WTC11 (cell line): ENCODE data around the gene KIF5C. TPM values are rescaled to one million over a fixed set of nuclear protein-coding genes. Genes with fewer than 3 reads are reported as not detected.

ENCODE experiments used
- ATAC-seq: fragments of 200-7000 bp; cut with Tn5 transposase; 2 replicates; pipeline ENCODE4 v1.10.0; 2021; ENCODE audit warnings: mild to moderate bottlenecking, moderate library complexity
- CTCF ChIA-PET: fragments of 300-600 bp; sonication (Branson Sonifier 250); formaldehyde crosslinking; loops from one replicate; lab custom pipeline; 2021; ENCODE audit warnings: antibody characterized with exemption; lab: Charles Lee
- POLR2A ChIA-PET: fragments of 350-600 bp; sonication (Branson Sonifier 250); formaldehyde crosslinking; loops from one replicate; lab custom pipeline; 2021; ENCODE audit warnings: antibody characterized with exemption; lab: Charles Lee
- DNase-seq: peaks from one replicate; pipeline ENCODE4 v3.0.0; 2021; ENCODE audit warnings: low spot score
- H3K27ac Mint-ChIP-seq: 2 replicates; pipeline ENCODE4 v1.8.0; 2021; ENCODE audit warnings: mixed read lengths
- H3K27me3 Mint-ChIP-seq: 2 replicates; pipeline ENCODE4 v1.8.0; 2021; ENCODE audit warnings: low read depth, mild to moderate bottlenecking, moderate library complexity, mixed read lengths
- H3K36me3 Mint-ChIP-seq: 2 replicates; pipeline ENCODE4 v1.8.0; 2021; ENCODE audit warnings: mixed read lengths
- H3K4me1 Mint-ChIP-seq: 2 replicates; pipeline ENCODE4 v1.8.0; 2022; ENCODE audit warnings: mixed read lengths
- H3K4me3 Mint-ChIP-seq: 2 replicates; pipeline ENCODE4 v1.8.0; 2021; ENCODE audit warnings: mild to moderate bottlenecking, moderate library complexity, mixed read lengths
- H3K9me3 Mint-ChIP-seq: 2 replicates; pipeline ENCODE4 v1.8.0; 2021; ENCODE audit warnings: mixed read lengths
- E2F4 ChIP-seq: sonication (generic); formaldehyde crosslinking; IDR thresholded peaks from 2 replicates; pipeline ENCODE4 v1.8.1; 2022; ENCODE audit warnings: low read depth, mild to moderate bottlenecking, moderate library complexity, missing genetic modification reagents, borderline replicate concordance
- ELF4 ChIP-seq: sonication (generic); formaldehyde crosslinking; IDR thresholded peaks from 2 replicates; pipeline ENCODE4 v1.8.1; 2022; ENCODE audit warnings: low read depth, mild to moderate bottlenecking, moderate library complexity, missing genetic modification reagents
- ETV6 ChIP-seq: sonication (generic); formaldehyde crosslinking; IDR thresholded peaks from 2 replicates; pipeline ENCODE4 v1.8.1; 2022; ENCODE audit warnings: mild to moderate bottlenecking, missing genetic modification reagents
- GABPB1 ChIP-seq: sonication (generic); formaldehyde crosslinking; IDR thresholded peaks from 2 replicates; pipeline ENCODE4 v1.8.1; 2023; ENCODE audit warnings: mild to moderate bottlenecking, missing genetic modification reagents
- HMGA2 ChIP-seq: fragments of 250-450 bp; sonication (Bioruptor Pico); IDR thresholded peaks from 2 replicates; pipeline ENCODE4 v1.4.0; 2021; ENCODE audit warnings: mild to moderate bottlenecking, moderate library complexity
- HMGXB4 ChIP-seq: sonication (generic); formaldehyde crosslinking; IDR thresholded peaks from 2 replicates; pipeline ENCODE4 v1.8.1; 2023; ENCODE audit warnings: mild to moderate bottlenecking, moderate library complexity, missing genetic modification reagents
- KAT7 ChIP-seq: sonication (generic); formaldehyde crosslinking; IDR thresholded peaks from 2 replicates; pipeline ENCODE4 v1.8.1; 2023; ENCODE audit warnings: missing genetic modification reagents, mild to moderate bottlenecking, borderline replicate concordance
- MLX ChIP-seq: sonication (generic); formaldehyde crosslinking; IDR thresholded peaks from 2 replicates; pipeline ENCODE4 v1.8.1; 2023; ENCODE audit warnings: mild to moderate bottlenecking, missing genetic modification reagents, moderate library complexity
- NFATC4 ChIP-seq: fragments of 250-450 bp; sonication (Bioruptor Pico); IDR thresholded peaks from 2 replicates; pipeline ENCODE4 v1.9.0; 2021; ENCODE audit warnings: mild to moderate bottlenecking
- NFE2L1 ChIP-seq: sonication (generic); formaldehyde crosslinking; IDR thresholded peaks from 2 replicates; pipeline ENCODE4 v1.8.1; 2023; ENCODE audit warnings: missing genetic modification reagents
- NFYB ChIP-seq: sonication (generic); formaldehyde crosslinking; conservative IDR thresholded peaks from 2 replicates; pipeline ENCODE4 v1.8.0; 2022; ENCODE audit warnings: low read depth, missing genetic modification reagents
- OVOL2 ChIP-seq: fragments of 250-450 bp; sonication (Bioruptor Pico); IDR thresholded peaks from 2 replicates; pipeline ENCODE4 v1.9.0; 2021; ENCODE audit warnings: mild to moderate bottlenecking, borderline replicate concordance
- RELA ChIP-seq: sonication (generic); formaldehyde crosslinking; IDR thresholded peaks from 2 replicates; pipeline ENCODE4 v1.8.1; 2022; ENCODE audit warnings: missing genetic modification reagents, mild to moderate bottlenecking, borderline replicate concordance
- SMAD3 ChIP-seq: sonication (generic); formaldehyde crosslinking; IDR thresholded peaks from 2 replicates; pipeline ENCODE4 v1.8.0; 2022; ENCODE audit warnings: missing genetic modification reagents, mild to moderate bottlenecking, borderline replicate concordance
- TCF7 ChIP-seq: sonication (generic); formaldehyde crosslinking; IDR thresholded peaks from 2 replicates; pipeline ENCODE4 v1.8.0; 2022; ENCODE audit warnings: mild to moderate bottlenecking, low read depth, missing genetic modification reagents, moderate library complexity
- ZNF121 ChIP-seq: sonication (generic); formaldehyde crosslinking; IDR thresholded peaks from 2 replicates; pipeline ENCODE4 v1.8.0; 2023; ENCODE audit warnings: missing genetic modification reagents
- ZNF263 ChIP-seq: sonication (generic); formaldehyde crosslinking; IDR thresholded peaks from 2 replicates; pipeline ENCODE4 v1.8.1; 2022; ENCODE audit warnings: low read depth, mild to moderate bottlenecking, moderate library complexity, missing genetic modification reagents
- ZNF281 ChIP-seq: sonication (generic); formaldehyde crosslinking; IDR thresholded peaks from 2 replicates; pipeline ENCODE4 v1.8.0; 2023; ENCODE audit warnings: mild to moderate bottlenecking, missing genetic modification reagents
- ZNF317 ChIP-seq: sonication (generic); formaldehyde crosslinking; IDR thresholded peaks from 2 replicates; pipeline ENCODE4 v1.8.1; 2023; ENCODE audit warnings: low read depth, mild to moderate bottlenecking, moderate library complexity, missing genetic modification reagents, borderline replicate concordance
- ZNF423 ChIP-seq: fragments of 250-450 bp; sonication (Bioruptor Pico); IDR thresholded peaks from 2 replicates; pipeline ENCODE4 v2.1.2; 2022; ENCODE audit warnings: mild to moderate bottlenecking, moderate library complexity
- ZNF671 ChIP-seq: fragments of 250-450 bp; sonication (Bioruptor Pico); IDR thresholded peaks from 2 replicates; pipeline ENCODE4 v1.8.0; 2021; ENCODE audit warnings: mild to moderate bottlenecking
- ZSCAN18 ChIP-seq: fragments of 250-450 bp; sonication (Bioruptor Pico); IDR thresholded peaks from 2 replicates; pipeline ENCODE4 v2.1.2; 2022; ENCODE audit warnings: mild to moderate bottlenecking, moderate library complexity
- total RNA-seq: library from RNA; stranded (reverse); gene quantifications from 3 replicates; pipeline ENCODE4 v1.2.3, GENCODE V29; 2021

Gene KIF5C
- total RNA-seq, 1 experiment from 2014 or later: 73.5 TPM

GRCh38 chr2:148903294-148903693, 28.3 kb downstream of the KIF5C start (continued):
- no peak for TF ChIP-seq NFE2L1 (CRISPR knock-in tag)

- H3K4me3 Mint-ChIP-seq: no peak overlapping the region
- no peak for TF ChIP-seq E2F4 (CRISPR knock-in tag)
- no peak for TF ChIP-seq ZNF423 (CRISPR knock-in tag)
- no peak for TF ChIP-seq ZNF263 (CRISPR knock-in tag)
- TF ChIP-seq TCF7: no peak
- no peak for TF ChIP-seq KAT7
- no peak for TF ChIP-seq MLX (CRISPR knock-in tag)
- no peak for TF ChIP-seq SMAD3 (CRISPR knock-in tag)
- H3K27me3 Mint-ChIP-seq: no peaks in the 10 kb centered on the region
- peaks cover 12% of the 10 kb centered on the region for H3K9me3 Mint-ChIP-seq
- H3K27ac Mint-ChIP-seq: no peak overlapping the region; the same call in 1 of the 2 replicates
- ATAC-seq: no peak
- ChIA-PET POLR2A (no interaction called here), CTCF (interaction anchor here (1.3 to 2.5 kb wide), 2 partner anchors 23 to 89 kb away, joined by 3 to 6 read pairs; no protein-coding TSS in a partner anchor)
- DNase-seq: no peak
- H3K36me3 Mint-ChIP-seq: peaks cover 18% of the 10 kb centered on the region
- peaks cover 36% of the 10 kb centered on the region for H3K4me1 Mint-ChIP-seq
Observed at GRCh38 chr2:148903979-148904378, 29.0 kb downstream of the KIF5C start.

GRCh38 chr2:148906124-148906523, 31.1 kb downstream of the KIF5C start:
- DNase-seq (no peak), ATAC-seq (no peak)
- CTCF ChIA-PET: no interaction called here
- Mint-ChIP-seq H3K4me1 (peaks cover 29% of the 10 kb centered on the region), H3K9me3 (peaks cover 12% of the 10 kb centered on the region), H3K36me3 (peaks cover 18% of the 10 kb centered on the region), H3K4me3 (no peak overlapping the region), H3K27ac (no peak overlapping the region), H3K27me3 (no peaks in the 10 kb centered on the region)
- POLR2A ChIA-PET: no interaction called here
- TF ChIP-seq HMGA2 (CRISPR knock-in tag) (no peak), OVOL2 (CRISPR knock-in tag) (no peak), ZNF121 (CRISPR knock-in tag) (no peak), ZNF671 (CRISPR knock-in tag) (no peak), ZNF317 (no peak), RELA (CRISPR knock-in tag) (no peak), MLX (CRISPR knock-in tag) (no peak), KAT7 (no peak), ZSCAN18 (CRISPR knock-in tag) (no peak), GABPB1 (CRISPR knock-in tag) (no peak)

GRCh38 chr2:148907085-148907785, 32.2 kb downstream of the KIF5C start:
- ChIA-PET POLR2A (no interaction called here), CTCF (interaction anchor here (0.6 kb wide), 1 partner anchor 31 kb away, joined by 3 read pairs; no protein-coding TSS in a partner anchor)
- peaks cover 28% of the 10 kb centered on the region for H3K4me1 Mint-ChIP-seq
- ATAC-seq (peak; percentile 63), DNase-seq (no peak)
- H3K36me3 Mint-ChIP-seq: peaks cover 18% of the 10 kb centered on the region
- H3K9me3 Mint-ChIP-seq: peaks cover 12% of the 10 kb centered on the region
- H3K27ac Mint-ChIP-seq: peak overlapping the region; percentile 55
- no peak overlapping the region for H3K4me3 Mint-ChIP-seq
- H3K27me3 Mint-ChIP-seq: no peaks in the 10 kb centered on the region
- TF ChIP-seq ZNF281 (CRISPR knock-in tag): no peak
- TF ChIP-seq HMGXB4 (CRISPR knock-in tag): no peak
- no peak for TF ChIP-seq ETV6 (CRISPR knock-in tag)
- no peak for TF ChIP-seq NFATC4 (CRISPR knock-in tag)
- no peak for TF ChIP-seq MLX (CRISPR knock-in tag)
- TF ChIP-seq ELF4 (CRISPR knock-in tag): no peak
- no peak for TF ChIP-seq NFYB (CRISPR knock-in tag)
